K562 treated with DMSO at 1 percent for 24 hours (cell line): Measurements from ENCODE around the gene ITPRID1. TPM values are rescaled to one million over a fixed set of nuclear protein-coding genes. Genes with fewer than 3 reads are reported as not detected.

ENCODE experiments used
- total RNA-seq: library from RNA; unstranded; fragments of 300-600 nt; gene quantifications from 2 replicates; pipeline ENCODE4 v1.2.3, GENCODE V29; 2022; ENCODE audit warnings: low read depth; ENCODE audit not compliant: insufficient read depth

The ITPRID1 gene
- total RNA-seq, result not detected in 2 replicates

DNA sequence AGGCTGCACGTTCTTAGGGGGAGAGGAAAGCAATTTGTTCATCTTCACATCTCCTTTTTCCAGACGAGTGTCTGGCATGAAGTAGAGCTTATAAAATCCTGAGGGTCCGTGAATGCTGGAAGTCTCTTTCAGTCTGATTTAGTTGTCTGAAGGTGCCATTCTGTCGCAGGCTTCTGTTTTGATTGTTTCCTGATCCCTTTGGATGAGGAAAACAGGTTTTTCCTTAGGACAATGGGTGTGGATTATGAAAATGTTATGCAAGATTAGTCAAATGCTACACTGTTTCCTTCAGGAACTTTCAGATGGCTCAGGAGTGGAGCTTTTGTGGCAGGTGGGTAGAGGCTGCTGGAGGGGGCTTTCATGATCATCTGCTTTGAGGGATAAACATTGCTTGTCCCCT lies at the start of gene ITPRID1:
TSS of gene ITPRID1 (plus strand) at position 301 of the 400 bp plus-strand sequence. CDS start 38,935 bp downstream, outside the sequence.

DNA sequence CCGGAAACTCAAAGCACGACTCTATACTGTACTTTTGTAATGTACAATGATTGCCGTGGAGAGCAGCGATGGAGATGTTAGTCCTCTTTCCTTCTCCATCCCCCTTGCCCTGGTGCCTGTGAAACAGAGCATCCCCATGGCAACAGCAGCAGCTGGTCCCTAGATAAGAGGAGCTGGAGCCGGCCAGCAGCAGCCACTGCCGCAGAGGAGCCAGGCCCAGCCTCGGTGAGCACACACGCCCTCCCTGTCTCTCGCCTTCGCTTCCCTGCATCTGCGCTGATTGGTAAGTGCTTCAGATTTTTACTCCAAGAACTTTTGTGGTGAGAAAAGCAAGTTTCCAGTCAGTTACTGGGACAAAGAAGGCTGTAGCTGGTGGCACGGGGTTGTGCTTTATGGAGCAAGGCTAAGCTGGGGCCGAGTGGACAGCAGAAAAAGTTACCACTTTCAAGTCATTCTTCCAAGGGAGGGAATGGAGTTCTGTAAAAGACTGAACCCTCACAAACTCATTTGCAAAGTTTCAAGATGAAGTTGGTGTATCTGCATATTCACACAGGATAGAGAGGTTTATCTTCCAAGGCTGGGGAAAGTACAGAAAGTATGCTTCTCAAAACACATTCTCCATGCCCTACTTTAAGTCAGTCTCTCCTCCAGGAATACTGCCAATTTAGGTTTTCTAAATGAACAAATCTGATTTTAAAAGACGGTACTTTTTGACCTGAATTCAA lies 173.3 kb downstream of the ITPRID1 start, which contains the start of gene PPP1R17:
TSS of gene PPP1R17 (plus strand) at position 192 of the 725 bp plus-strand sequence. CDS start 5,227 bp downstream, outside the sequence.

Other genes with a start within 250 kb of the ITPRID1 start
- gene NEUROD6, start 173.4 kb upstream of the ITPRID1 start, total RNA-seq, result not detected in 2 replicates
- not detected in 2 replicates for gene PPP1R17, start 173.1 kb downstream of the ITPRID1 start, total RNA-seq